Ishikawa (cell line): Measurements from ENCODE around the gene ZNF524.

Source experiments
- CEBPB ChIP-seq: IDR thresholded peaks from 2 replicates; pipeline ENCODE4 v1.6.1; 2012
- CREB1 ChIP-seq: IDR thresholded peaks from 2 replicates; pipeline ENCODE4 v1.6.1; 2012; ENCODE audit warnings: low read depth
- EGR1 ChIP-seq: IDR thresholded peaks from 2 replicates; pipeline ENCODE4 v1.6.1; 2012
- EP300 ChIP-seq: IDR thresholded peaks from 2 replicates; pipeline ENCODE4 v1.6.1; 2012; ENCODE audit warnings: borderline replicate concordance
- FOXM1 ChIP-seq: IDR thresholded peaks from 2 replicates; pipeline ENCODE4 v1.6.1; 2012; ENCODE audit warnings: low read depth, borderline replicate concordance
- MAX ChIP-seq: IDR thresholded peaks from 2 replicates; pipeline ENCODE4 v1.6.1; 2012
- NFIC ChIP-seq: IDR thresholded peaks from 2 replicates; pipeline ENCODE4 v1.6.1; 2012
- RAD21 ChIP-seq: IDR thresholded peaks from 2 replicates; pipeline ENCODE4 v1.6.1; 2012; ENCODE audit warnings: low read depth
- TAF1 ChIP-seq: IDR thresholded peaks from 2 replicates; pipeline ENCODE4 v1.6.1; 2012; ENCODE audit warnings: low read depth, mild to moderate bottlenecking
- TCF12 ChIP-seq: IDR thresholded peaks from 2 replicates; pipeline ENCODE4 v1.6.1; 2012; ENCODE audit warnings: low read depth
- TEAD4 ChIP-seq: IDR thresholded peaks from 2 replicates; pipeline ENCODE4 v1.6.1; 2012
- YY1 ChIP-seq: IDR thresholded peaks from 2 replicates; pipeline ENCODE4 v1.6.1; 2012; ENCODE audit warnings: low read depth
- ZBTB7A ChIP-seq: IDR thresholded peaks from 2 replicates; pipeline ENCODE4 v1.6.1; 2012; ENCODE audit warnings: low read depth
- TF ChIP-seq, protein P1 (sequence below): IDR thresholded peaks from 2 replicates; pipeline ENCODE4 v1.6.1; 2012
- TF ChIP-seq, protein P2 (sequence below): IDR thresholded peaks from 2 replicates; pipeline ENCODE4 v1.6.1; 2012; ENCODE audit warnings: low read depth, mild to moderate bottlenecking

ZNF524 gene

DNA sequence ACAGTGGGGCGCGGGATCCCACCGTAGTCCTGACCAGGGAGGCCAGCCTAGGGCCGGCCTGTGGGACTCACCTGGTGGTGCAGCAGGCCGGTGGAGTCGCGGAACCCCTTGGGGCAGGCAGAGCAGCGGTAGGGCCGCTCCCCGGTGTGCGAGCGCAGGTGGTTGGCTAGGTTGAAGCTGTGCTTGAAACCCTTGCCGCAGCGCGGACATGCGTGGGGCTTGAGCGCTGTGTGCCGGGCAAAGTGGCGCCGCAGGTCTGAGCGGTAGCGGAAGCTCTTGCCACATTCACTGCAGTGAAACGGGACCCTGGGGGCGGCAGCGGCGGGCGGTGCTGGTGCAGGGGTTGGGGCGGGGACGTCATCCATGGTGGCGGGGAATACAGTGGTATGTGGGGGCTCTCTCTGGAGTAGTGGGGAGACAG is 2.6 kb upstream of the ZNF524 start:
- TF ChIP-seq YY1 (no peak), NFIC (no peak), CEBPB (no peak), EGR1 (no peak), TEAD4 (no peak), MAX (no peak), EP300 (no peak), CREB1 (no peak), TAF1 (no peak), RAD21 (no peak)
- TF ChIP-seq, protein P1, sequence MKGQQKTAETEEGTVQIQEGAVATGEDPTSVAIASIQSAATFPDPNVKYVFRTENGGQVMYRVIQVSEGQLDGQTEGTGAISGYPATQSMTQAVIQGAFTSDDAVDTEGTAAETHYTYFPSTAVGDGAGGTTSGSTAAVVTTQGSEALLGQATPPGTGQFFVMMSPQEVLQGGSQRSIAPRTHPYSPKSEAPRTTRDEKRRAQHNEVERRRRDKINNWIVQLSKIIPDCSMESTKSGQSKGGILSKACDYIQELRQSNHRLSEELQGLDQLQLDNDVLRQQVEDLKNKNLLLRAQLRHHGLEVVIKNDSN: no peak

- TF ChIP-seq TAF1: no peak
- no peak for TF ChIP-seq MAX
- no peak for TF ChIP-seq YY1
- no peak for TF ChIP-seq ZBTB7A
- no peak for TF ChIP-seq EGR1
- no peak for TF ChIP-seq RAD21
- no peak for TF ChIP-seq CREB1
- no peak for TF ChIP-seq FOXM1
- TF ChIP-seq, protein P2, sequence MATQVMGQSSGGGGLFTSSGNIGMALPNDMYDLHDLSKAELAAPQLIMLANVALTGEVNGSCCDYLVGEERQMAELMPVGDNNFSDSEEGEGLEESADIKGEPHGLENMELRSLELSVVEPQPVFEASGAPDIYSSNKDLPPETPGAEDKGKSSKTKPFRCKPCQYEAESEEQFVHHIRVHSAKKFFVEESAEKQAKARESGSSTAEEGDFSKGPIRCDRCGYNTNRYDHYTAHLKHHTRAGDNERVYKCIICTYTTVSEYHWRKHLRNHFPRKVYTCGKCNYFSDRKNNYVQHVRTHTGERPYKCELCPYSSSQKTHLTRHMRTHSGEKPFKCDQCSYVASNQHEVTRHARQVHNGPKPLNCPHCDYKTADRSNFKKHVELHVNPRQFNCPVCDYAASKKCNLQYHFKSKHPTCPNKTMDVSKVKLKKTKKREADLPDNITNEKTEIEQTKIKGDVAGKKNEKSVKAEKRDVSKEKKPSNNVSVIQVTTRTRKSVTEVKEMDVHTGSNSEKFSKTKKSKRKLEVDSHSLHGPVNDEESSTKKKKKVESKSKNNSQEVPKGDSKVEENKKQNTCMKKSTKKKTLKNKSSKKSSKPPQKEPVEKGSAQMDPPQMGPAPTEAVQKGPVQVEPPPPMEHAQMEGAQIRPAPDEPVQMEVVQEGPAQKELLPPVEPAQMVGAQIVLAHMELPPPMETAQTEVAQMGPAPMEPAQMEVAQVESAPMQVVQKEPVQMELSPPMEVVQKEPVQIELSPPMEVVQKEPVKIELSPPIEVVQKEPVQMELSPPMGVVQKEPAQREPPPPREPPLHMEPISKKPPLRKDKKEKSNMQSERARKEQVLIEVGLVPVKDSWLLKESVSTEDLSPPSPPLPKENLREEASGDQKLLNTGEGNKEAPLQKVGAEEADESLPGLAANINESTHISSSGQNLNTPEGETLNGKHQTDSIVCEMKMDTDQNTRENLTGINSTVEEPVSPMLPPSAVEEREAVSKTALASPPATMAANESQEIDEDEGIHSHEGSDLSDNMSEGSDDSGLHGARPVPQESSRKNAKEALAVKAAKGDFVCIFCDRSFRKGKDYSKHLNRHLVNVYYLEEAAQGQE: no peak
- TF ChIP-seq EP300: no peak
- TF ChIP-seq, protein P1: no peak
- TF ChIP-seq TCF12: no peak
- no peak for TF ChIP-seq CEBPB
- TF ChIP-seq TEAD4: no peak
- TF ChIP-seq NFIC: no peak
Observed at GRCh38 chr19:55598034-55598433, 2.1 kb upstream of the ZNF524 start.

GRCh38 chr19:55598719-55599467 is 1.2 kb upstream of the ZNF524 start:
- TF ChIP-seq TCF12: no peak
- peak; percentile 71; the same call in 1 of the 2 replicates for TF ChIP-seq TAF1

GRCh38 chr19:55599468-55599841 is 633 bp upstream of the ZNF524 start, which contains the start of gene FIZ1:
TSS of gene FIZ1 (minus strand) at chr19:55599517. CDS start at chr19:55597865, 1,652 bp downstream.
- TF ChIP-seq CREB1 (peak; percentile 78), TAF1 (peak; percentile 14; the same call in 1 of the 2 replicates), YY1 (peak; percentile 93; the same call in 1 of the 2 replicates), RAD21 (no peak), TCF12 (peak; percentile 71; the same call in 1 of the 2 replicates), CEBPB (no peak), NFIC (peak; percentile 77), EGR1 (peak; percentile 83), ZBTB7A (peak; percentile 55; the same call in 1 of the 2 replicates)

GRCh38 chr19:55600662-55601028 is 557 bp downstream of the ZNF524 start:
- no peak for TF ChIP-seq TEAD4
- no peak for TF ChIP-seq RAD21
- TF ChIP-seq, protein P2: no peak
- TF ChIP-seq NFIC: no peak
- no peak for TF ChIP-seq YY1
- no peak for TF ChIP-seq ZBTB7A
- TF ChIP-seq FOXM1: no peak
- no peak for TF ChIP-seq CREB1
- TF ChIP-seq TAF1: no peak; the same call in 1 of the 2 replicates
